ENCODE data around the gene AKT2.

Gene AKT2

DNA sequence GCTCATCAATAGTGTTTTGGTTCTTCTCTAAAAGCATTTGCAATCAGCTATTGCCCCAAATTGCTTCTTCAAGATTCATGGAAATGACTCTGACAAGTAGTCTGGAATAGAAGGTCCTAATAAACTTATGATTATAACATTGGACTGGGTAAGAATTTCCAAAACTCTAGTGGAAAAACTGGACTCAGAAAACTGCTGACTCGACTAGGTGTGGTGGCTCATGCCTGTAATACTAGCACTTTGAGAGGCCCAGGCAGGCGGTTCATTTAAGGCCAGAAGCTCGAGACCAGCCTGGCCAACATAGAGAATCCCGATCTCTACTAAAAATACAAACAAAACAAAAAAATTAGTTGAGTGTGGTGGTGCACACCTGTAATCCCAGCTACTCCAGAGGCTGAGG lies 15.5 kb upstream of the AKT2 start:
- no peak for DNase-seq (ENCODE audit: low read depth)

DNA sequence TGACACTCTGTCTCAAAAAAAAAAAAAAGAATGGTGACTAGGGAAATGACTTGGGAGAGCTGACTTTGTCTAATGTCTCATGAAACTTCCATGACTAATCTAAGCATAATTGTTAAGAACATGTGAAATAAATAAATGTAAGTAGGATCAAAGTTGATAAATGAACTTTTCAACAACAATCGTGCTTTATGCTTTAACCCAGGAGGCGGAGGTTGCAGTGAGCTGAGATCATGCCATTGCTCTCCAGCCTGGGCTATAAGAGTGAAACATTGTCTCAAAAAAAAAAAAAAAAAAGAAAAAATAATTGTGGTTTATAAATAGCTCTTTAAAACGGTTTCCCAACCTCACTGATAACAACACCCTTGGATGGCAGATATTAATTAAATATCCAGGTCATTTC lies 12.9 kb upstream of the AKT2 start:
- DNase-seq (ENCODE audit: low read depth): no peak

DNA sequence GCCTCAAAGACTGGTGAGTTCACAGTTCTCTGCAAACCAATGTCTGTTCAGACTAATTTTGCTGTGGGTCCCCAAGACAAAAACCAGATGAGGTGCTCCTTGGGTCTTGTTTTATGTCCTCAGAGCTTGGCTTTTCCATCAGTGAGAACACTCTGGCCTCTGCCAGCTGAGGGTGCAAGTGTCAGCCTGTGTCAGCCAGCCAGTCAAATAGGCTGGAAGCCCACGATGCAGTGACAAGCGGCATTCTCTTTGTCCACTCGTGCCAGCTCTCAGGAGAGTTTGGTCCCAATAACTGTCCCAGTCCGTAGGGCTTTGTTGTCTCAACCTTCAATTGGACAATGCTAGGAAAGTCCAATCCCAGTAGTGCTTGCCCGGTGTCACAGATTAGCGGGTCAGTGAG lies 9.4 kb upstream of the AKT2 start:
- DNase-seq (ENCODE audit: low read depth): no peak

DNA sequence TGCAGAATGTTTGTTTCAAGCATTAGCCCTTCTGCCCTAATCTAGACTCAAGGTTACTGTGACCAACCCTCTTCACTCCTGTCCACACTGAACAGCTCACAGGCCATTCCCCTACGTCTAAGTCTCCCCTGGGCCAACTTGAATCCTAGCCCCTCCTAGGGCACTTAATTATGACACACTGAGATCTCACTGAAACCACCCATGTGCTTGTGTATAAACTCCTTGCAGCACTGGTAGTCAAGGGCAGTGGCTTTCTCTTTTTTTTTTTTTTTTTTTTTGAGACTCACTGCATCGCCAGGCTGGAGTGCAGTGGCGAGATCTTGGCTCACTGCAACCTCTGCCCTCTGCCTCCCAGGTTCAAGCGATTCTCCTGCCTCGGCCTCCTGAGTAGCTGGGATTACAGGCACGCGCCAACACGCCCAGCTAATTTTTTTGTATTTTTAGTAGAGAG lies 1.9 kb upstream of the AKT2 start:
- no peak for DNase-seq (ENCODE audit: low read depth)

DNA sequence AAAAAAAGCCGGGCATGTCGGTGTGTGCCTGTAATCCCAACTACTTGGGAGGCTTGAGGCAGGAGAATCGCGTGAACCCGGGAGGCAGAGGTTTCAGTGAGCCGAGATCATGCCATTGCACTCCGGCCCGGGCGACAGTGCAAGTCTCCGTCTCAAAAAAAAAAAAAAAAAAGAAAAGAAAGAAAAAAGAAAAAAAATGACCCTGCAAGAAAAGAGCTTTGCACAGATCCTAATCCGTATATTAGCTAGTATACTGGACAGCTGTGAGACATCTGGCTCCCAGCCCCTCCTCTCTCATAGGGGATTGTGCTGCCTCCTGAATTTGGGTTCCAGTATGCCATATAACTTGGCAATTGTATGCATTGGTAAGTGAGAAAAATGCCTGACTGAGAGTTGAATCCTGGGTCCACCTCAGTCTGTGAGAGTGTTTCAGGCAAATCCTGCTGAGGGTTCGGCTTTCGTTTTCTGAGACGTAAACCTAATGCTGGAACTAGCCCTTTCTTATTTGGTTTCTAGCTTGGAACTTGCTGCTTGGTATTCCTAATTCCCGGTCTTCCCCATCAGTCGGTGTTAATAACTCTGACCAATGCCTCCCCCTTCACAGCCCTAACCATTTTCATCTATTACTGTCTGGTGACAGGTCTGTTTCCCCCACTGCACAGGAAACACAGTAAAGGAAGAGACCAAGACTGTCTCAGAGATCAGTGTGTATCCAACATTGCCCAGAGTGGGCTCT lies 1.3 kb upstream of the AKT2 start:
- DNase-seq (ENCODE audit: low read depth): no peak

DNA sequence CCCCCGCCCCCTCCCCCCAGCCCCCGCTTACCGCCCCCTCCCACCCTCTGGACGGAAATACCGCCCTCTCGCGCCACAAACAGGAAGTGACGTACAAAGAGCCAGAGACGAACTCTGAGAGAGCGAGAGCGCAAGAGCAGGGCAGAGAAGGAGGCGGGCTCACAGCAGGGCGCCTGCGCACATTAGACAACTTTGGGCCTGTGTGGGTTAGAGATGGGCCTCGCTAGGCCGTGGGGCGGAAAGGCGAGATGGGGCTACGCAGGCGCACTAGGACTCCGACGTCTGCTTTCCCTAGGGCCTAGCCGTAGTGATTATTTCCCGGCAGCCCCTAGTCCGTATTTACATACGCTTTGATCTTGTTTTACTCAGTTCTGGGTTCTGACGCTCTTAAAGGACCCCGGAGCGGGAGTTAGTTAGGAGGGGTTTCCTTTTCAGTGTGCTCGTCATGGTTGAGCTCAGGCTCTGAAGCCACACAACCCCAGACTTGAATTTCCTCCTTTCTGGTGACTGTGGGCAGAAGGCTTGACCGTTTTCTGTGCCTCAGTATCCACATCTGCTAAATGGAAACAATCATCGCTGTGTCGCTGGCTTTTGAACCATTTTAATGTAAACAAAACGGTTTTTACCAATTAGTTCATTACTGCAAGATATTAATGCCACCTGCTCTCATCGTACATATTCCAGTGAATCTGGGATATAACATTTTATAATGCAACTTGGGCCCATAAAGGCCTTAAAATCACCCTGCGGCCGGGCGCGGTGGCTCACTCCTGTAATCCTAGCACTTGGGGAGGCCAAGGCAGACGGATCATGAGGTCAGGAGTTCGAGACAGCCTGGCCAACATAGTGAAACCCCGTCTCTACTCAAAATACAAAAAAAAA lies 449 bp upstream of the AKT2 start:
- DNase-seq (ENCODE audit: low read depth): peak; percentile 98

DNA sequence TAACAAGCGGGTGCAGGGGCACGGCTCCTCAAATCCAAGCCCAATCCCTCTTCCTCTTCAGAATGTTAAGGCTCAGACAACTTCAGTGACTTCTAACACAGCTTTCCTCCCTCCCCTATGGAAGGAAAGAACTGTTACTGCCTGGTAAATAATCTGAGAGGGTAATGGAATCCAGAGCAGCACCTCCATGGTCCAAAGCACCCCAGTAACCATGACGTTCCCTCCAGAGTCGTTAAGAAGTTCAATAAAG lies 969 bp downstream of the AKT2 start:
- no peak for DNase-seq (ENCODE audit: low read depth)

DNA sequence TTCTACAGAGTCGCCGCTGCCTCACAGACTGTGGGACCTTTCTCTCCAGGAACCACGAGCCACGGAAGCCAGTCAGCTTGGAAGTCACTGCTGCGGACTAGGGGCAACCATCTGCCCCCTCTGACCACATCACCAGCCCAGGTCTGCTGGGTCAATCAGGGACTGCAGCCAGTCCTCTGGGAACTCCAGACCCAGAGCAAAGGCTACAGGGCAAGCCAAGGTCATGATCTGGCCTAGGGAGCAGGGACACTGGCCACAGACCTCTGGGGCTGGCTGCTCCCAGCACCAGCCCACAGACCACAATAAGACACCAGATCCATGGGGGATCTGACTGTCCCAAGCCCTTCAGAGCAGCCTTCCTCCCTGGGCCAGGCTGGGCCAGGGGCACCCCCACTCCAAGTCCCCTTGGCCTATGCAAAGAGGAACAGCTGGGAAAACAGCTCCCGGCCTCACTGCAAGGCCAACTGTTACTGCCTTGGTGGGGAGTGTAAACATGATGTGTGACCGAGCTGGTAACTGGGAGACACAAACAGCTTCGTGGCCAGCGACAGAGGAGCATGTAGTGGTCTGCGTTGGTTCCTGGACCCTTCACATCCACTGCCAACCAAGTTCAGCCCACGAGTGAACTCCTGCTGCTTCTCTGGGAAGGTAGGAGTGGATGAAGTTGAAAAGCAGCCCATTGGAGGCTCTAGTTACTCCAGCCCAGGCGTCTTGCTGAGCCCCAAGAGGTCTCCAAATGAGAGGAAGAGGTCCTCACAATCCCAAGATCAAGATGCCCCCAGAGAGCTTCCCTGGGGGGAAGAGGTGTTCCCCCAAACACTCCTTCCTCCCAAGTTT lies 1.5 kb downstream of the AKT2 start:
- no peak for DNase-seq (ENCODE audit: low read depth)

DNA sequence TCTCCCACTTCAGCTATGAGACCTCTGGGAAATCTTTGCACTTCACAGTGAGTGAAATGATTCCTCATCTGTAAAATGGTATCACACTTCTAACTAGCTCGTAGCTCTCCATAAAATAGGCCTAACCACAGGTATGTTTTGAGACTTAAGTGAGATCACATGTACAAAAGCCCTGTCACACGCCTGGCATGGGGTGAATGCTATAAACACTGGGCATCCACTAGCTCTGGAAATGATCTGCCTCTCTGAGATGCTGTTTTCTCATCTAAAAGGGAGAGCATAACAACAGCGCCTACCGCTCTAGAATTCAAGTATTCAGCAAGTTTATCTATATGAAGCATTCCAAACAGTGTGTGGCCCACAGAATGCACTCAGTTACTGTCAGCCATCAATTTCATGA lies 2.2 kb downstream of the AKT2 start:
- DNase-seq (ENCODE audit: low read depth): no peak

DNA sequence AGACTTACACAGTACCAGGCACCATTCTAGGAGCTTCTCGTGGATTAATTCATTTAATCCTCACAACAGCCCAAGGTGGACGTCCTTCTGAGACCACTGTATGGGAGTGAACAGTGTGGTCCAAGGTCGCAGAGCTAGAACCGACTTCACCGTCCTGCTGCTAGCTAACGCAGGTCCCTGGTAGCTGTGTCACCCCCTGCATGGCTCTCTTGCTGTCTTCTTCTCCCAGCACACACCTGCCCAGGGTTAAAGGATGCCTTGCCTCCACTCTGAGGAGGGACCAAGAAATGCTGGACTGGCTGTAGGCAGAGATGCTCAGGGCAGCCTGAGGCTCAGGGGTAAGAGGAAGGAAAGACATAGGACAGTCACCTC lies 3.0 kb downstream of the AKT2 start:
- DNase-seq (ENCODE audit: low read depth): no peak

DNA sequence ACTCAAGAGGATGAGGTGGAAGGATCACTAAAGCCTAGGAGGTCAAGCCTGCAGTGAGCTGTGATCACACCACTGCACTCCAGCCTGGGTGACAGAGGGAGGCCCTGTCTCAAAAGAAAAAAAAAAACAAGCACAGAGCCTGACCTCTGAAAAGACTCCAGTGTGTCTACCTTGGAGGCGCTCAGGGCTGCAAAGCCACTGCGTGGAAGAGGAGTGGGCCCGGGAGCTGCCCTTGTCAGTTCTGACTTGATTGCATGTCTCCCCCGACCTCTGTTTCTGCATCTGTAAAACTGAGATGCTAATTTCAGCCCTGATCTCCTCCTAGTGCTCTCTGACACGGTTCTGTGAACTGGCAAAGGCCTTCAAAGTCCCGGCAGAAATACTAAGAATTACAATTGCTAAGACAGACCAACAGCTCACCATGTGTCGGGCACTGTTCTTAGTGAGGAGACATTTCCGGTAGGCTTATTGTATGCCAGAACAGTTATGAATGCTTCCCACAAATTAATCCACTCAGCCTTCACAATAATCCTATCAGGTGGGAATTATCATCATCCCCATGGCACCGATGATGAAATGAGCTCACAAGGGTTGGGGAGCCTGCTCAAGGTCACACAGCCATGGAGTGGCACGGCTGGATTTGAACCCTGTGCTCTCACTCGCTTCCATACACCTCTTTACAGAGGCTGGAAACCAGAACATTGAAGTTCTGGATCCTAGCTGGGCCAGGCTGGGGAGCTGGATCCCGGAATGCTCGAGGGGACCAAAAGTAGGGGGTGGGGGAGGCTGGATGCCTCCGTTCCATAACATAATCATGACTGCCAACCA lies 3.5 kb downstream of the AKT2 start:
- DNase-seq (ENCODE audit: low read depth): no peak

DNA sequence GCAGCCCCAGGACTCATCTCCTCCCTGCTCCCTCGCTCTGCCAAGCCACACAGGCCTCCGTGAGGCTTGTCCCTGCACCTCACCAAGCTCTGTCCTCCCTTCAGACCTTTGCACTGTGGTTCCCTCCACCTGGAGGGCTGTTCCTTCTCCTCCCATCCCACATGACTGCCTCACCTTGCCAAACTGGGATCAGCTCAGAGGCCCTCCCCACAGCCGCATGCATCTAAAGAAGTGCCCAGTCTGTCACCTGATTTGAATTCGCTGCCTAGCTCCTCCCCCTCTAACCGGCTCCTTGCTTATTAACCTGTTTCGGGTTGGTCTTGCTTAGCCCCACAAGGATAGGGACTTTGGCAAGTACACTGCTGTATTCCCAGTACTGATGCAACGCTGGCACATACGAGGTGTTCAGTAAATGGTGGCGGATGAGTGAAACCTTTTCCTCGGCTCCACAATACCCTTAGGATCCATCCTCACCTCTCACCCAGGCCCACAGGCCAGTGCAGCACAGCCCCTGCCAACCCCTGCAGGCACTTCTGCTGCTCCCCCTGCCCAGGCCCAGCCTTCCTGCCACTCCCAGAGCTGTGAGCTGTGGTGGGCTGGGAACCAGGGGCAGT lies 4.4 kb downstream of the AKT2 start:
- no peak for DNase-seq (ENCODE audit: low read depth)

DNA sequence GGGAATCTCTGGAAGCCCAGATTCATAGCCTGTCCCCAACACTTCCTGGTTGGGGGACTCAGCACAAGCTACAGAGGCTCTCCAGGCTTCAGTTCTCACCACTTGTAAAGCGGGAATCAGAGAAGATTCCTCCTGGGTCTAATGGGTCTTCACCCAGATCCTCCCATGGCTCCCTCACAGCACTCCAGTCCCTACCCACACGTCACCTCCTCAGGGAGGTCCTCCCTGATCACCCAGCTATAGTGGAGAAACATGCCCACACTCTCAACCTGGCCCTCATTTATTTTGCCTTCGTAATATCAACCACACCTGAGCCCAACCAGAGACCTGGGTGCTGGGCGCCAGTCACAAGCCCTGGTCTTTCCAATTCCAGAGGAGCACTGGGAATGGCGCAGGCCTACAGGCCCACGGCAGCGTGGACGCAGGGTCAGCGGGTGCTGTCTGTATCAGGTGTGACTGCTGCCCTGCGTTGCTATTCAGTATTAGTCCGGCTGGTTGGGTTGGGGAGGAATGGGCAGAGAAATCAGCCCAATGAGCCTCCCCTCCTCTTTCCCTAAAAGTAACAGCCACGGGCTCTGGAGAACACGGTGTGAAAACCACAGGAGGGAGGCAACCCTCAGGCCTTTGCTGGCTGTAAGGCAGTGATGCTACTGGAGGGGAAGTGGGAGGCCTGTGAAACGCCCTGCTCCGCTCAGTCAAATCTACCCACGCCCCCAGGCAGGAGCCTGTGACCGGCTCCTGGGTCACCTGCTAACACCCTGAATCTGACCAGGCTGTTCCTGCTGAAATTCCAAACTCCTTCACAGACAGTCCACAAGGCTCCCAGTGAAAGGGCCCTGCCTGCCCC lies 5.2 kb downstream of the AKT2 start:
- no peak for DNase-seq (ENCODE audit: low read depth)

DNA sequence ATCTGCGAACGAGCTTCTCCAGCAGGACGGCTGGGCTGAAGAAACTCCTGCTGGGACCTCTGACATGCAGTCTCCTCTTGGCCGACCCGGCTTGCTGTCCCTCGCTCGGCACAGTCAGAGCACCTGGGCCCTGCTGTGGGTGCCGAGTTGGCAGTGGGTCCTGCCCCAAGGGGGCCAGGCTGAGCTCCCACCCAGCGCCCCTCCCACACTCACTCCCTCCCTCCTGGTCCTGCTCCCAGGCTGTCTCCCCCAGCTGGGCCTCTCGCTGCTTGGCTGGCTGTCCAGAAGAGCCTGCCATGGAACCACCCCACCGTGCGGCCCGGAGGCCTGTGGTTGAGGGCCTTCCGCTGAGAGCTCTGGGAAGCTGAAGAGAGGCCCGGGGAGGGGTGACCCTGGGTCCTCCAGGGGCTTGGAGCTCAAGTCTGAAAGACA lies 6.0 kb downstream of the AKT2 start:
- DNase-seq (ENCODE audit: low read depth): no peak

DNA sequence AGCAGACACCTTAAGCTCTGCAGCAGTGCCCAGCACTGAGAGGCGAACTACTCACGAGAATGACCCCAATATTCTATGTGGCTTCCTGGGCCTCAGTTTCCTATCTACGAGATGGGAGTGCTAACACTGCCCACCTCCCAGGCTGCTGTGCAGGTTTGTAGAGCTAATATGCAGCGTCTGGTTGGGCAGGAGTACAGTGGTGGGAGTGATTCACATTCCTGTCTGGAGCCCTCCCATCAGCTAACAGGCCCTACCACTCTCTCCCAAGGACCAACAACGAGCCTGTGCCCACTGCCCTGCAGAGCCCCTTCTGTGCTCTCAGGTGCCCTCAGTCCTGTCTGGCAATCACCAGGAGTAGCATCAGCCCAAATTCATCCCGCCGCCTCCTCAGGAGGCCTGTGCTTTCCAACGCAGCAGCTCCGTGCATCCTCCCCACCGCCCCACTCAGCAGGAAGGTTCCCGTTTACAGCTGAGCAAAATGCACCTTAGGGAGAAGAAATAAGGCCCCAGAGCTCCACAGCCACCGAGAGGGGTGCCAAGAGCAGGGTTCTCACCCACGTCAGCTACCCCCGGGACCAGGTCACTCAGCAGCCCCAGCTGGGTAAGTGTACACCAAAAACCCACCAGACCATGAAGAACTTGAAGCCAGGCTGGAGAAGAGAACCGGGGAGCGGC lies 6.6 kb downstream of the AKT2 start:
- no peak for DNase-seq (ENCODE audit: low read depth)

DNA sequence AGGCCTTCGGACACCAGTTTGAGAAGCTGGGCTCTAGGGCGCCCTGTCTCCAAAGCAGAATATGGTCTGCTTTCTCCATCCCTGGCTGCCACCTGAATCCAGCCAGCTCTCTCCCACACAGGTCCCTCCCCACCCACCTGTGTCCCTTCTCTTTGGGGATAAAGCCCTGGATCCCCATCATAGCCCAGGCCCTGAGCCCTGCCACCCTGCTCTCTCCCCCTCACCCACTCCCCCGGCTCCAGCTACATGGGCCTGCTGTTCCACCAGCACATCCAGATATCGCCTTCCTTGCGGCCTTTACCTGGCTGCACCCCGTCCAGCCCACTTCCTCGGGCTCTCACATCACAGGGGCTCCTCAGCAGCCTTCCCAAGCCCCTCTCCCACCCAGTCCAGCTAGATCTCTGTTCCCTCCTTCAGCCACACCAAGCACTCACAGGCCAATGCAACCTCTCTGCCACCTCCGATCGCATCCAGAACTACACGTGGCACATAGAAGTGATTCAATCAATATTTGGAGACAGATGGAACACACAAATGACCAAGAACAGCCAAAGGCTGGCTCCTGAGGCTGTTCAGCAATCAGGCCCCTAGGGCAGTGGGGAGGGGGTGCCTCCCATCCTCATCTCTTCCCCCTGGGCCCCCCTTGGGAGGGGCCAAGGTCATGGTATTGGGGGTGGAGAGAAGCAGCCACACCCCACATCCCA lies 7.6 kb downstream of the AKT2 start:
- no peak for DNase-seq (ENCODE audit: low read depth)

DNA sequence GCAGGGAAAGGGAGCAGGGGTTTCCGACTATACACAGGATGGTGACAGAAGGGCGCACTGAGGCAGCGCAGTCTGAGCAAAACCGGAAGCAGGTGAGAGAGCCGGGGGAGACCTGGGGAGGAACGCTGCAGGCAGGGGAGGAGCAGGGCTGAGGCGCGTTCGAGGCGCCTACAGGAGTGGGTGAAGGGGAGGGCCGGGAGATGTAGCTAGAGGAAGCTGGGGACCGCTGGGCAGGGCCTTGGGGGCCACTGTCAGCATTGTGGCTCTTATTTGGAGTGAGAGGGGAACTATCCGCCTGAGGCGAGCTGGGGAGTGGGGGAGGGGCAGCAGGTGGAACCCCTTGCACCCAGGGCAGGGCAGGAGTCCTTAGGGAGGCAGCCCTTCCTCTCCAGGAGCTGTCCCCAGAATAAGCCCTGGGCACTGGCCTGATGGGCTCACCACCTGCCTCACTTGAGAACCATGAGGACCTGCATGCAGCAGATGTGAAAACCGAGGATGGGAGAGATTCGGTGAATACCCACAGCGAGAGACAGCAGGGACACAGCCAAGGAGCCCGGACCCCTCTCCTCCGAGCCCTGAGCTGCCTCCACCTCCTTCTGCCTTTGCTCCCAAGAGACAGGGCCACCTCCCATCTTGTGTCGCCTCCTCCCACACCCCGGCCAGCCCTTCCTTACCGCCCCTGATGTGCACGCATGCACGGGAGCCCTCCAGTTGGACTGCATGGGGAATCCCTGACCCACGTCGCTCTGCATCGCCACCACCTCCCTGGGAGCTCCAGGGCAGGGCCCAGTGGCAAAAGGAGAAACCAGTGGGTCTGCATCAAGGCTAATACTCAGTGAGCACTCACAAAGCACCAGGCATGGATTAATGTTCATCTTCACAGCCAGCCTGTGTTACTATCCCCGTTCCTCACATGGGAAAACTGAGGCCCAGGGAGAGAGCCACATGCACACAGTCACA lies 10.3 kb downstream of the AKT2 start:
- DNase-seq (ENCODE audit: low read depth): no peak

Measured in non-pigmented ciliary epithelial cell (primary cell).